Hepatocyte (in vitro differentiated cells): Measurements from ENCODE around the gene BNIP5. TPM values are rescaled to one million over a fixed set of nuclear protein-coding genes. Genes with fewer than 3 reads are reported as not detected.

Experiments used
- DNase-seq: peaks from one replicate; pipeline ENCODE4 v3.0.0-alpha.2; 2016; ENCODE audit warnings: low spot score
- H2AFZ ChIP-seq: fragments of 200-600 bp; sonication (generic); 2 replicates; pipeline ENCODE4 v1.6.0; 2016; ENCODE audit warnings: antibody characterized with exemption, mild to moderate bottlenecking
- H3K27ac ChIP-seq: fragments of 200-600 bp; sonication (generic); 2 replicates; pipeline ENCODE4 v1.5.1; 2016; ENCODE audit warnings: mild to moderate bottlenecking
- H3K27me3 ChIP-seq: fragments of 200-600 bp; sonication (generic); 2 replicates; pipeline ENCODE4 v1.6.1; 2016
- H3K36me3 ChIP-seq: fragments of 200-600 bp; sonication (generic); replicated peaks from 2 replicates; pipeline ENCODE4 v1.5.1; 2016; ENCODE audit warnings: low read depth; ENCODE audit not compliant: insufficient read depth
- H3K4me1 ChIP-seq: fragments of 200-600 bp; sonication (generic); 2 replicates; pipeline ENCODE4 v1.5.1; 2016; ENCODE audit warnings: mild to moderate bottlenecking, moderate library complexity; ENCODE audit not compliant: insufficient read depth
- H3K4me2 ChIP-seq: fragments of 200-600 bp; sonication (generic); 2 replicates; pipeline ENCODE4 v1.6.0; 2016
- H3K4me3 ChIP-seq: fragments of 200-600 bp; sonication (generic); 2 replicates; pipeline ENCODE4 v1.5.1; 2016; ENCODE audit warnings: mild to moderate bottlenecking
- H3K79me2 ChIP-seq: fragments of 200-600 bp; sonication (generic); 2 replicates; pipeline ENCODE4 v1.6.0; 2017; ENCODE audit warnings: mild to moderate bottlenecking
- H3K9me2 ChIP-seq: fragments of 200-600 bp; sonication (generic); replicated peaks from 2 replicates; pipeline ENCODE4 v1.6.0; 2017; ENCODE audit warnings: mild to moderate bottlenecking; ENCODE audit not compliant: insufficient read depth
- H3K9me3 ChIP-seq: fragments of 200-600 bp; sonication (generic); 2 replicates; pipeline ENCODE4 v1.5.1; 2016; ENCODE audit warnings: low read depth, mild to moderate bottlenecking
- H4K20me1 ChIP-seq: fragments of 200-600 bp; sonication (generic); 2 replicates; pipeline ENCODE4 v1.6.0; 2016; ENCODE audit warnings: mild to moderate bottlenecking; ENCODE audit not compliant: insufficient read depth, poor library complexity, severe bottlenecking
- CTCF ChIP-seq: fragments of 200-600 bp; sonication (generic); IDR thresholded peaks from 2 replicates; pipeline ENCODE4 v1.5.1; 2016; ENCODE audit warnings: antibody characterized with exemption, mild to moderate bottlenecking; ENCODE audit not compliant: poor library complexity
- EZH2 ChIP-seq: fragments of 200-600 bp; sonication (generic); IDR thresholded peaks from 2 replicates; pipeline ENCODE4 v1.6.1; 2016; ENCODE audit warnings: antibody characterized with exemption, mild to moderate bottlenecking, borderline replicate concordance
- EZH2phosphoT487 ChIP-seq: fragments of 200-600 bp; sonication (generic); IDR thresholded peaks from one replicate; pipeline ENCODE4 v1.6.1; 2018; ENCODE audit warnings: antibody characterized with exemption, mild to moderate bottlenecking, low read depth, moderate library complexity; ENCODE audit not compliant: unreplicated experiment, severe bottlenecking
- WGBS: methylation state at CpG from one replicate; pipeline ENCODE4 v1.1.6; 2016; ENCODE audit warnings: low lambda C conversion rate; ENCODE audit errors: missing lambda C conversion rate; 5-methylcytosine and 5-hydroxymethylcytosine counted together
- polyA plus RNA-seq: library from polyadenylated mRNA; unstranded; fragments of >200 nt; fragmentation: Nextera tagmentation; extraction: Ambion mirVana; gene quantifications from 2 replicates; pipeline ENCODE4 v1.2.1, GENCODE V29; 2016
- total RNA-seq: library from RNA; depleted of rRNA; stranded (reverse); fragments of >200 nt; gene quantifications from 2 replicates; pipeline ENCODE4 v1.2.3, GENCODE V29; 2014

Gene BNIP5
- total and polyA plus RNA-seq, 2 experiments from 2014 or later, result 28.1 to 29.1 TPM

DNA sequence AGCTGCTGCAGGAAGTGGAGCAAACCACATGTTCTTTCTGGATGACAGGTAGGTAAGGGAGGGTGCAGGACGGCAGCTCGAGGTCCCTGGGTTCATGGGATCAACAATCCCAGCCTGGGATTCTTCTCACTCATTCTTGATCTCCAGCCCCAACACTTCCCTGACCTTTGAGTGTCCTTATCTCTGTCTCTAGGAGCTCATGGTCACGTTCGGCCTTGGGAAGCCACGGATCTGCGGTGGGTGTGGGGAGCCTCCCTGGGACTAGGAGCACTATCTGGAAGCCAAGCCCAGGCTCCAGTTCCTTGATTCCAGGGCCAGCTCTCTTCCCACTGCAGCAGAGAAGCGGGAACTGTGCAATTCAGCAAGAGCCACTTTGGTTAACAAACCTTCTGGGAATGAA, 27.5 kb downstream of the BNIP5 start:
- no peaks in the 10 kb centered on the region for H3K79me2 ChIP-seq
- no peak overlapping the region for H3K4me2 ChIP-seq
- no peaks in the 10 kb centered on the region for H3K9me2 ChIP-seq
- no peaks in the 10 kb centered on the region for H4K20me1 ChIP-seq
- no peaks in the 10 kb centered on the region for H3K27me3 ChIP-seq
- H3K36me3 ChIP-seq, result no peaks in the 10 kb centered on the region
- H3K9me3 ChIP-seq, result no peaks in the 10 kb centered on the region
- H3K4me1 ChIP-seq, result peaks cover 17% of the 10 kb centered on the region
- H3K4me3 ChIP-seq, result no peak overlapping the region
- TF ChIP-seq EZH2, result no peak
- TF ChIP-seq CTCF, result no peak
- TF ChIP-seq EZH2phosphoT487, result no peak
- WGBS, result 50% methylated on average over 7 of the region's 7 CpGs
- H2AFZ ChIP-seq, result no peak overlapping the region
- peak overlapping the region; percentile 34 for H3K27ac ChIP-seq
- no peak for DNase-seq

GRCh38 chr6:36308514-36308913, 28.2 kb downstream of the BNIP5 start:
- Histone ChIP-seq H3K4me2 (no peak overlapping the region), H3K9me3 (no peaks in the 10 kb centered on the region), H3K27me3 (no peaks in the 10 kb centered on the region), H4K20me1 (no peaks in the 10 kb centered on the region), H2AFZ (no peak overlapping the region), H3K36me3 (no peaks in the 10 kb centered on the region), H3K79me2 (no peaks in the 10 kb centered on the region), H3K9me2 (no peaks in the 10 kb centered on the region), H3K4me1 (peaks cover 11% of the 10 kb centered on the region), H3K27ac (no peak overlapping the region), H3K4me3 (no peak overlapping the region)
- DNase-seq, result no peak
- TF ChIP-seq EZH2phosphoT487, result no peak
- no peak for TF ChIP-seq CTCF
- no peak for TF ChIP-seq EZH2
- 98% methylated on average over 5 of the region's 5 CpGs for WGBS

GRCh38 chr6:36306375-36306774, 30.3 kb downstream of the BNIP5 start:
- no peak overlapping the region for H3K27ac ChIP-seq
- 84% methylated on average over 7 of the region's 7 CpGs for WGBS
- H3K36me3 ChIP-seq, result no peaks in the 10 kb centered on the region
- H3K4me2 ChIP-seq, result no peak overlapping the region
- H3K79me2 ChIP-seq, result no peaks in the 10 kb centered on the region
- H3K27me3 ChIP-seq, result no peaks in the 10 kb centered on the region
- no peaks in the 10 kb centered on the region for H3K9me3 ChIP-seq
- no peaks in the 10 kb centered on the region for H3K9me2 ChIP-seq
- H3K4me3 ChIP-seq, result no peak overlapping the region
- no peak for DNase-seq
- TF ChIP-seq EZH2, result no peak
- no peak for TF ChIP-seq CTCF
- H3K4me1 ChIP-seq, result peaks cover 7% of the 10 kb centered on the region
- H4K20me1 ChIP-seq, result no peaks in the 10 kb centered on the region
- H2AFZ ChIP-seq, result no peak overlapping the region

DNA sequence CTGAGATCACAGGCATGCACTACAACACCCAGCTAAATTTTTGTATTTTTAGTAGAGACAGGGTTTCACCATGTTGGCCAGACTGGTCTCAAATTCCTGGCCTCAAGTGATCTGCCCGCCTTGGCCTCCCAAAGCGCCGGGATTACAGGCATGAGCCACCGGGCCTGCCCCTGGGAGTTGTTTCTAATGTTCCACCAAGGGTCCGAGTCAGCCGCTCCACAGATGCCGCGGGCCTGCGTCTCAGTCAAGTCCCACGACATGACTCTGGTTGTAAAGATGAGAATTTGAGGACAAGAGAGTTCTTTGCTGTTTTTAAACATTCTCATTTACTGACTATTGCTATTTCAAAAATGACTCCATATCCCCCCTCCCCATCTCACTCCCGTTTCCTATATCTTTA, 30.8 kb downstream of the BNIP5 start:
- TF ChIP-seq CTCF, result no peak
- no peak for TF ChIP-seq EZH2
- TF ChIP-seq EZH2phosphoT487, result no peak
- Histone ChIP-seq H2AFZ (no peak overlapping the region), H4K20me1 (no peaks in the 10 kb centered on the region), H3K9me2 (no peaks in the 10 kb centered on the region), H3K4me2 (no peak overlapping the region), H3K4me3 (no peak overlapping the region), H3K27me3 (no peaks in the 10 kb centered on the region), H3K36me3 (no peaks in the 10 kb centered on the region), H3K9me3 (no peaks in the 10 kb centered on the region), H3K4me1 (peaks cover 7% of the 10 kb centered on the region), H3K79me2 (no peaks in the 10 kb centered on the region), H3K27ac (no peak overlapping the region)
- WGBS, result 96% methylated on average over 11 of the region's 11 CpGs
- DNase-seq, result no peak
